SK-N-SH (cell line): Measurements from ENCODE around the gene C7. TPM values are rescaled to one million over a fixed set of nuclear protein-coding genes. Genes with fewer than 3 reads are reported as not detected.

Source experiments
- CTCF ChIA-PET: fragments of 300-600, 350-600 bp; formaldehyde crosslinking; extraction: SDS; loops from one replicate; lab custom pipeline; 2021; lab: Yijun Ruan, JAX
- POLR2A ChIA-PET: fragments of 350-600 bp; sonication (Branson Sonifier 250); formaldehyde crosslinking; extraction: SDS; loops from one replicate; lab custom pipeline; 2020; ENCODE audit warnings: antibody characterized with exemption, inconsistent platforms; lab: Yijun Ruan, JAX
- DNase-seq: peaks from one replicate; pipeline ENCODE4 v3.0.0; 2012
- H2AFZ ChIP-seq: fragments of 200-600 bp; sonication (generic); 2 replicates; pipeline ENCODE4 v1.8.1; 2016; ENCODE audit warnings: antibody characterized with exemption, mild to moderate bottlenecking, low read depth
- H3F3A ChIP-seq: fragments of 200-600 bp; sonication (generic); replicated peaks from 2 replicates; pipeline ENCODE3; 2016; ENCODE audit warnings: antibody characterized with exemption, mild to moderate bottlenecking; ENCODE audit not compliant: insufficient read depth
- H3K27ac ChIP-seq, 2 experiments: fragments of 200-500 bp in 1 of 2; fragments of 200-600 bp in 1 of 2; sonication (Bioruptor generic) in 1 of 2; sonication (generic), shearing (Covaris generic) in 1 of 2; 2 replicates each; pipeline versions ENCODE4 v1.5.1 to v1.6.1; 2014 to 2016; ENCODE audit warnings: low read depth in 2 of 2, inconsistent platforms in 1 of 2, low read length in 1 of 2, mild to moderate bottlenecking in 1 of 2, mixed read lengths in 1 of 2
- H3K27me3 ChIP-seq: fragments of 200-600 bp; sonication (generic), shearing (Covaris generic); 2 replicates; pipeline ENCODE4 v1.6.1; 2016; ENCODE audit warnings: mixed run types; ENCODE audit not compliant: insufficient read depth
- H3K36me3 ChIP-seq, 2 experiments: fragments of 200-500 bp in 1 of 2; fragments of 200-600 bp in 1 of 2; sonication (Bioruptor generic) in 1 of 2; sonication (generic) in 1 of 2; replicated peaks in 1 of 2; 2 replicates each; pipeline versions ENCODE3 to v1.5.1; 2014 to 2016; ENCODE audit warnings: low read length in 1 of 2, mild to moderate bottlenecking in 1 of 2; ENCODE audit not compliant: insufficient read depth in 2 of 2, control insufficient read depth in 1 of 2
- H3K4me1 ChIP-seq, 2 experiments: fragments of 200-500 bp in 1 of 2; fragments of 200-600 bp in 1 of 2; sonication (Bioruptor generic) in 1 of 2; sonication (generic), shearing (Covaris generic) in 1 of 2; 2 replicates each; pipeline versions ENCODE4 v1.5.1 to v1.6.1; 2014 to 2016; ENCODE audit warnings: low read depth in 1 of 2, low read length in 1 of 2, mixed run types in 1 of 2; ENCODE audit not compliant: insufficient read depth in 2 of 2, control insufficient read depth in 1 of 2
- H3K4me2 ChIP-seq: fragments of 200-600 bp; sonication (generic), shearing (Covaris generic); 2 replicates; pipeline ENCODE4 v1.6.1; 2017; ENCODE audit warnings: mixed run types
- H3K4me3 ChIP-seq, 2 experiments: fragments of 200-500 bp in 1 of 2; fragments of 200-600 bp in 1 of 2; sonication (Bioruptor generic) in 1 of 2; sonication (generic), shearing (Covaris generic) in 1 of 2; 2 replicates each; pipeline versions ENCODE4 v1.5.1 to v1.8.1; 2014 to 2016; ENCODE audit warnings: low read depth in 2 of 2, inconsistent platforms in 1 of 2, low read length in 1 of 2, mild to moderate bottlenecking in 1 of 2, mixed read lengths in 1 of 2, moderate library complexity in 1 of 2
- H3K79me2 ChIP-seq: fragments of 200-600 bp; sonication (generic); 2 replicates; pipeline ENCODE4 v1.8.1; 2017; ENCODE audit warnings: mild to moderate bottlenecking; ENCODE audit not compliant: insufficient read depth
- H3K9ac ChIP-seq: fragments of 200-600 bp; sonication (generic); 2 replicates; pipeline ENCODE4 v1.6.1; 2017; ENCODE audit warnings: mixed run types
- H3K9me2 ChIP-seq: fragments of 200-600 bp; sonication (generic); 2 replicates; pipeline ENCODE4 v1.6.1; 2017; ENCODE audit warnings: mixed run types
- H3K9me3 ChIP-seq: fragments of 200-600 bp; sonication (generic); 2 replicates; pipeline ENCODE4 v1.6.1; 2017; ENCODE audit warnings: mixed run types, mild to moderate bottlenecking, moderate library complexity
- H4K20me1 ChIP-seq: fragments of 200-600 bp; sonication (generic); 2 replicates; pipeline ENCODE4 v1.6.1; 2017; ENCODE audit warnings: mild to moderate bottlenecking, mixed run types; ENCODE audit not compliant: insufficient read depth
- CHD2 ChIP-seq: fragments of 150-350 bp; IDR thresholded peaks from 2 replicates; pipeline ENCODE4 v1.6.1; 2018; ENCODE audit warnings: low read length; ENCODE audit not compliant: partially characterized antibody
- CTCF ChIP-seq: fragments of 200-600 bp; sonication (generic); IDR thresholded peaks from 2 replicates; pipeline ENCODE4 v1.6.1; 2017; ENCODE audit warnings: antibody characterized with exemption, mild to moderate bottlenecking, moderate library complexity
- ELF1 ChIP-seq: IDR thresholded peaks from 2 replicates; pipeline ENCODE4 v1.4.0; 2012
- EP300 ChIP-seq, 2 experiments: IDR thresholded peaks; 2 replicates each; pipeline versions ENCODE4 v1.4.0 to v1.6.1; 2012; ENCODE audit warnings: borderline replicate concordance in 1 of 2, low read depth in 1 of 2, low read length in 1 of 2
- EZH2phosphoT487 ChIP-seq: fragments of 200-600 bp; sonication (generic); IDR thresholded peaks from 2 replicates; pipeline ENCODE4 v1.6.1; 2017; ENCODE audit warnings: low read depth, mixed run types, mild to moderate bottlenecking, antibody characterized with exemption, moderate library complexity, borderline replicate concordance
- FOXM1 ChIP-seq: IDR thresholded peaks from 2 replicates; pipeline ENCODE4 v1.4.0; 2012; ENCODE audit warnings: low read depth, mild to moderate bottlenecking
- GATA2 ChIP-seq: sonication (generic); formaldehyde crosslinking; IDR thresholded peaks from 2 replicates; pipeline ENCODE4 v1.5.0; 2020; ENCODE audit warnings: mild to moderate bottlenecking, missing genetic modification reagents
- MAX ChIP-seq: IDR thresholded peaks from 2 replicates; pipeline ENCODE4 v1.4.0; 2012; ENCODE audit warnings: low read depth
- MXI1 ChIP-seq: IDR thresholded peaks from 2 replicates; pipeline ENCODE4 v1.6.1; 2012; ENCODE audit warnings: mild to moderate bottlenecking, low read depth, low read length, improper control_type of control experiment
- POLR2AphosphoS5 ChIP-seq: IDR thresholded peaks from 2 replicates; pipeline ENCODE4 v1.6.1; 2012; ENCODE audit warnings: low read depth, low read length
- RXRA ChIP-seq: IDR thresholded peaks from 2 replicates; pipeline ENCODE4 v1.4.0; 2012; ENCODE audit warnings: low read depth, mild to moderate bottlenecking, borderline replicate concordance
- SIN3A ChIP-seq: IDR thresholded peaks from 2 replicates; pipeline ENCODE4 v1.6.1; 2012; ENCODE audit warnings: low read depth, mild to moderate bottlenecking, low read length, moderate library complexity, borderline replicate concordance
- TAF1 ChIP-seq: IDR thresholded peaks from 2 replicates; pipeline ENCODE4 v1.6.1; 2012; ENCODE audit warnings: low read depth, mild to moderate bottlenecking, low read length, moderate library complexity, borderline replicate concordance
- TCF12 ChIP-seq: IDR thresholded peaks from 2 replicates; pipeline ENCODE4 v1.4.0; 2012
- TEAD4 ChIP-seq: IDR thresholded peaks from 2 replicates; pipeline ENCODE4 v1.4.0; 2012; ENCODE audit warnings: mild to moderate bottlenecking, borderline replicate concordance; ENCODE audit not compliant: insufficient read depth
- USF1 ChIP-seq: IDR thresholded peaks from 2 replicates; pipeline ENCODE4 v1.4.0; 2012; ENCODE audit warnings: low read depth, borderline replicate concordance
- ZBTB33 ChIP-seq: IDR thresholded peaks from 2 replicates; pipeline ENCODE4 v1.4.0; 2012; ENCODE audit warnings: low read depth, borderline replicate concordance
- WGBS: methylation state at CpG from one replicate; pipeline ENCODE4 v1.1.6; 2017; ENCODE audit warnings: low lambda C conversion rate; 5-methylcytosine and 5-hydroxymethylcytosine counted together
- polyA plus RNA-seq, 3 experiments: library from polyadenylated mRNA; depleted of rRNA; stranded (reverse); fragments of >200 nt; gene quantifications; 2 replicates each; pipeline ENCODE4 v1.2.3, GENCODE V29; 2012

Gene C7
- polyA plus RNA-seq, 1 of the 3 experiments (the other 2 are of a cell fraction) = 11.1 TPM

GRCh38 chr5:40869384-40869783 is 39.9 kb upstream of the C7 start:
- Histone ChIP-seq H3K4me1 (no peaks in the 10 kb centered on the region), H3K27me3 (no peaks in the 10 kb centered on the region; the same call in 1 of the 2 replicates), H3K9me3 (no peaks in the 10 kb centered on the region), H3K36me3 (no peaks in the 10 kb centered on the region), H3K9ac (no peak overlapping the region), H3K4me2 (no peak overlapping the region), H4K20me1 (no peaks in the 10 kb centered on the region), H3K79me2 (no peaks in the 10 kb centered on the region), H3K27ac (no peak overlapping the region), H3K9me2 (no peaks in the 10 kb centered on the region), H3K4me3 (no peak overlapping the region), H3F3A (no peaks in the 10 kb centered on the region), H2AFZ (no peak overlapping the region)
- TF ChIP-seq EP300 (IDR thresholded peaks at IDR 0.05; ENCODE audit: borderline replicate concordance in 1 of 2, low read depth in 1 of 2, low read length in 1 of 2) (no peak), GATA2 (CRISPR knock-in tag) (no peak), CTCF (no peak), TAF1 (no peak), TCF12 (no peak), POLR2AphosphoS5 (no peak), MXI1 (no peak), RXRA (no peak), USF1 (no peak), CHD2 (no peak), FOXM1 (no peak), EZH2phosphoT487 (no peak), MAX (no peak), ZBTB33 (no peak), ELF1 (no peak), SIN3A (no peak), TEAD4 (no peak)
- ChIA-PET CTCF (interaction anchor here (2.4 kb wide), 1 partner anchor 10 kb away, joined by 11 read pairs; no protein-coding TSS in a partner anchor), POLR2A (no interaction called here)
- WGBS = 33% methylated on average over 1 of the region's 1 CpG
- no peak for DNase-seq
